ENCODE data around the gene EIF3F.

The EIF3F gene

DNA sequence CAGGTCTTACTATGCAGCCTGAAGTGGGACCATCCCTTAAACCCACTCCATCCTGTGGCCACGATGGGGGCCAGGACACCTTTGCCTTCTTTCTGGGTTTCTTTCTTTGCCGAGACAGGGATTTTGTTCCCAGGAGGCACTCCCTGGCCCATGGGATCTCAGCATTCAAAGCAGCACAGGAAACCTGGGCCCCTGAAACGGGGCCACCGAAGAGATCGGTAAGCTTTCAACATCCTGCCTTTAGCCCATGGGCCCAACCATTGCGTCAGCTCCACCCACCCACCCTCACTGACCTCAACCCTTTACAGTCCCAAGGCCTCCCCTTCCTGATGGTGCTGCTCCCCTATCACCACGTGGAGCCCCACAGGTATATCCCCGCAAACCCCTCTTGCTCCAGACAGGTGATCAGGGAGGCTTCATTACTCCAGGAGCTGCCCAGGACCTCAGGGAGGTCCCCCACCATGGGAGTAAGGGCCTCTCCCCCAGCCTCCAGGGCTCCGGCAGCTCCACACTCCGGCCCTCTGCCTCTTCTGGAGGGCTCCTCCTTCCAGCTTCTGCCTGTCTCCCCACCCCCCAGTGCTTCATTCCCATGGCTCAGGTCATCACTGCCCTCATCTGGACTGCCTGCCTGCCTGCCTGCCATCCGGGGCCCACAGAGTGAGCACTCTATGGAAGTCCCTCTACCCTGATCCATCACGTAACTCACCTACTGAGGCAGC lies 51.8 kb downstream of the EIF3F start:
- no peak for ATAC-seq

DNA sequence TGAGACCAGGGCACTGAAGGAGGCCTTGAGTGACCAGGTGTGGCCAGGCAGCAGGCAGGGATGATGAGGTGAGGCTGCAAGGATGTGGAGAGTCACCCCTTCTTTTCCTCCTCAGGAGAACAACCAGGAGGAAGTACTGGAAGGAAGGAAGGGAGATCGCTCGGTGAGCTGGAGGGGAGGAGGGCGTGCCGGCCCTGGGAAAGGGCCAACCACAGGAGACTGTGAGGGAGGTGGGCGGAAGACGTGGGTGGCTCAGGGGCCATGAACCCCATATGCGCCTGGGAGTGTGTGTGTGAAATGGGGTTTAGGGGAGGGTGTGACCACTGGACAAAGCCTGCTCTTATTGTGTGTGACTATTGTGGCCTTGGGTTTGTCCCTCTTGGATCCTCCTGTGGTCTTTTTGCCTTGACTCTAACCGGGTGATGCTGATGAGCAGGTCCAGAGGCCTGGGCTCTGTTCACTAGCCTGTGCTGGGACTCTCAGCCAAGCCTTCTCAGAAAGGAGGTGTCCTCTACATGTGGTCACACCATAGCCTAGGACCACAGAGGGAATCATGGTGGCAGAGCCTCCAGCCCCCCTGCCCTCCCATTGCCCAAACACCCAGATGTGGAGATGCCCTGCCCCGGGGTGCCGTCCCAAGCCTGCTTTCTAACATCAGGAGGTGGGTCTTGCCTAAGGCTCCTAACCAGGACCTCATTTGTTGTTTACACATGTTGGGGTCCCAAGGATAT lies 52.6 kb downstream of the EIF3F start:
- TF ChIP-seq TCF4 (CRISPR knock-in tag; IDR thresholded peaks at IDR 0.05; ENCODE audit: borderline replicate concordance) (no peak), ARNTL (CRISPR knock-in tag; IDR thresholded peaks at IDR 0.05; ENCODE audit: borderline replicate concordance, low read depth) (no peak), ZC3H10 (CRISPR knock-in tag; IDR thresholded peaks at IDR 0.05) (no peak), CSDC2 (CRISPR knock-in tag; IDR thresholded peaks at IDR 0.05) (no peak), TOX (CRISPR knock-in tag; IDR thresholded peaks at IDR 0.05; ENCODE audit: borderline replicate concordance) (no peak), ZNF565 (CRISPR knock-in tag; conservative IDR thresholded peaks at IDR 0.05; ENCODE audit: low read depth) (no peak), SNAI2 (CRISPR knock-in tag; IDR thresholded peaks at IDR 0.05) (no peak), ZFP30 (CRISPR knock-in tag; IDR thresholded peaks at IDR 0.05) (no peak), RARB (CRISPR knock-in tag; IDR thresholded peaks at IDR 0.05) (no peak), GLIS3 (CRISPR knock-in tag; IDR thresholded peaks at IDR 0.05) (no peak), ZFP3 (CRISPR knock-in tag; IDR thresholded peaks at IDR 0.05) (no peak), ISL1 (CRISPR knock-in tag; IDR thresholded peaks at IDR 0.05) (no peak), ZNF70 (CRISPR knock-in tag; IDR thresholded peaks at IDR 0.05) (no peak), ZNF8 (CRISPR knock-in tag; IDR thresholded peaks at IDR 0.05) (no peak), ESRRG (CRISPR knock-in tag; IDR thresholded peaks at IDR 0.05) (no peak), BACH2 (CRISPR knock-in tag; IDR thresholded peaks at IDR 0.05; ENCODE audit: borderline replicate concordance) (no peak), PPARA (CRISPR knock-in tag; IDR thresholded peaks at IDR 0.05; ENCODE audit: borderline replicate concordance) (no peak)
- TF ChIP-seq, protein P1, sequence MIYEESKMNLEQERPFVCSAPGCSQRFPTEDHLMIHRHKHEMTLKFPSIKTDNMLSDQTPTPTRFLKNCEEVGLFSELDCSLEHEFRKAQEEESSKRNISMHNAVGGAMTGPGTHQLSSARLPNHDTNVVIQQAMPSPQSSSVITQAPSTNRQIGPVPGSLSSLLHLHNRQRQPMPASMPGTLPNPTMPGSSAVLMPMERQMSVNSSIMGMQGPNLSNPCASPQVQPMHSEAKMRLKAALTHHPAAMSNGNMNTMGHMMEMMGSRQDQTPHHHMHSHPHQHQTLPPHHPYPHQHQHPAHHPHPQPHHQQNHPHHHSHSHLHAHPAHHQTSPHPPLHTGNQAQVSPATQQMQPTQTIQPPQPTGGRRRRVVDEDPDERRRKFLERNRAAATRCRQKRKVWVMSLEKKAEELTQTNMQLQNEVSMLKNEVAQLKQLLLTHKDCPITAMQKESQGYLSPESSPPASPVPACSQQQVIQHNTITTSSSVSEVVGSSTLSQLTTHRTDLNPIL (CRISPR knock-in tag; IDR thresholded peaks at IDR 0.05; ENCODE audit: low read depth), result no peak
- TF ChIP-seq, protein P2, sequence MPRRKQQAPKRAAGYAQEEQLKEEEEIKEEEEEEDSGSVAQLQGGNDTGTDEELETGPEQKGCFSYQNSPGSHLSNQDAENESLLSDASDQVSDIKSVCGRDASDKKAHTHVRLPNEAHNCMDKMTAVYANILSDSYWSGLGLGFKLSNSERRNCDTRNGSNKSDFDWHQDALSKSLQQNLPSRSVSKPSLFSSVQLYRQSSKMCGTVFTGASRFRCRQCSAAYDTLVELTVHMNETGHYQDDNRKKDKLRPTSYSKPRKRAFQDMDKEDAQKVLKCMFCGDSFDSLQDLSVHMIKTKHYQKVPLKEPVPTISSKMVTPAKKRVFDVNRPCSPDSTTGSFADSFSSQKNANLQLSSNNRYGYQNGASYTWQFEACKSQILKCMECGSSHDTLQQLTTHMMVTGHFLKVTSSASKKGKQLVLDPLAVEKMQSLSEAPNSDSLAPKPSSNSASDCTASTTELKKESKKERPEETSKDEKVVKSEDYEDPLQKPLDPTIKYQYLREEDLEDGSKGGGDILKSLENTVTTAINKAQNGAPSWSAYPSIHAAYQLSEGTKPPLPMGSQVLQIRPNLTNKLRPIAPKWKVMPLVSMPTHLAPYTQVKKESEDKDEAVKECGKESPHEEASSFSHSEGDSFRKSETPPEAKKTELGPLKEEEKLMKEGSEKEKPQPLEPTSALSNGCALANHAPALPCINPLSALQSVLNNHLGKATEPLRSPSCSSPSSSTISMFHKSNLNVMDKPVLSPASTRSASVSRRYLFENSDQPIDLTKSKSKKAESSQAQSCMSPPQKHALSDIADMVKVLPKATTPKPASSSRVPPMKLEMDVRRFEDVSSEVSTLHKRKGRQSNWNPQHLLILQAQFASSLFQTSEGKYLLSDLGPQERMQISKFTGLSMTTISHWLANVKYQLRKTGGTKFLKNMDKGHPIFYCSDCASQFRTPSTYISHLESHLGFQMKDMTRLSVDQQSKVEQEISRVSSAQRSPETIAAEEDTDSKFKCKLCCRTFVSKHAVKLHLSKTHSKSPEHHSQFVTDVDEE (CRISPR knock-in tag; IDR thresholded peaks at IDR 0.05), result no peak
- TF ChIP-seq, protein P3, sequence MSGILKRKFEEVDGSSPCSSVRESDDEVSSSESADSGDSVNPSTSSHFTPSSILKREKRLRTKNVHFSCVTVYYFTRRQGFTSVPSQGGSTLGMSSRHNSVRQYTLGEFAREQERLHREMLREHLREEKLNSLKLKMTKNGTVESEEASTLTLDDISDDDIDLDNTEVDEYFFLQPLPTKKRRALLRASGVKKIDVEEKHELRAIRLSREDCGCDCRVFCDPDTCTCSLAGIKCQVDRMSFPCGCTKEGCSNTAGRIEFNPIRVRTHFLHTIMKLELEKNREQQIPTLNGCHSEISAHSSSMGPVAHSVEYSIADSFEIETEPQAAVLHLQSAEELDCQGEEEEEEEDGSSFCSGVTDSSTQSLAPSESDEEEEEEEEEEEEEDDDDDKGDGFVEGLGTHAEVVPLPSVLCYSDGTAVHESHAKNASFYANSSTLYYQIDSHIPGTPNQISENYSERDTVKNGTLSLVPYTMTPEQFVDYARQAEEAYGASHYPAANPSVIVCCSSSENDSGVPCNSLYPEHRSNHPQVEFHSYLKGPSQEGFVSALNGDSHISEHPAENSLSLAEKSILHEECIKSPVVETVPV (CRISPR knock-in tag; IDR thresholded peaks at IDR 0.05), result no peak
- ATAC-seq, result no peak

More for the DNA sequence above, 51.8 kb downstream of the EIF3F start:
- TF ChIP-seq RARB (CRISPR knock-in tag; IDR thresholded peaks at IDR 0.05) (no peak), ARNTL (CRISPR knock-in tag; IDR thresholded peaks at IDR 0.05; ENCODE audit: borderline replicate concordance, low read depth) (no peak), ESRRG (CRISPR knock-in tag; IDR thresholded peaks at IDR 0.05) (no peak), GLIS3 (CRISPR knock-in tag; IDR thresholded peaks at IDR 0.05) (no peak), OSR1 (CRISPR knock-in tag; IDR thresholded peaks at IDR 0.05) (no peak), TOX (CRISPR knock-in tag; IDR thresholded peaks at IDR 0.05; ENCODE audit: borderline replicate concordance) (no peak), SNAI2 (CRISPR knock-in tag; IDR thresholded peaks at IDR 0.05) (no peak)
- TF ChIP-seq, protein P2 (CRISPR knock-in tag; IDR thresholded peaks at IDR 0.05), result no peak
